OCI-LY1 (cell line): ENCODE data around the gene SPATA32.

Experiments
- EZH2 ChIP-seq: fragments of 200-600 bp; sonication (generic), shearing (Covaris generic); IDR thresholded peaks from 2 replicates; pipeline ENCODE4 v1.8.0; 2017; ENCODE audit warnings: borderline replicate concordance, mixed run types, mild to moderate bottlenecking, antibody characterized with exemption, low read length, moderate library complexity, mixed read lengths
- TF ChIP-seq, protein P1 (sequence below): fragments of 200-600 bp; sonication (generic), shearing (Covaris generic); IDR thresholded peaks from 2 replicates; pipeline ENCODE4 v1.5.1; 2017; ENCODE audit warnings: mild to moderate bottlenecking, antibody characterized with exemption, low read length, moderate library complexity, mixed read lengths

DNA sequence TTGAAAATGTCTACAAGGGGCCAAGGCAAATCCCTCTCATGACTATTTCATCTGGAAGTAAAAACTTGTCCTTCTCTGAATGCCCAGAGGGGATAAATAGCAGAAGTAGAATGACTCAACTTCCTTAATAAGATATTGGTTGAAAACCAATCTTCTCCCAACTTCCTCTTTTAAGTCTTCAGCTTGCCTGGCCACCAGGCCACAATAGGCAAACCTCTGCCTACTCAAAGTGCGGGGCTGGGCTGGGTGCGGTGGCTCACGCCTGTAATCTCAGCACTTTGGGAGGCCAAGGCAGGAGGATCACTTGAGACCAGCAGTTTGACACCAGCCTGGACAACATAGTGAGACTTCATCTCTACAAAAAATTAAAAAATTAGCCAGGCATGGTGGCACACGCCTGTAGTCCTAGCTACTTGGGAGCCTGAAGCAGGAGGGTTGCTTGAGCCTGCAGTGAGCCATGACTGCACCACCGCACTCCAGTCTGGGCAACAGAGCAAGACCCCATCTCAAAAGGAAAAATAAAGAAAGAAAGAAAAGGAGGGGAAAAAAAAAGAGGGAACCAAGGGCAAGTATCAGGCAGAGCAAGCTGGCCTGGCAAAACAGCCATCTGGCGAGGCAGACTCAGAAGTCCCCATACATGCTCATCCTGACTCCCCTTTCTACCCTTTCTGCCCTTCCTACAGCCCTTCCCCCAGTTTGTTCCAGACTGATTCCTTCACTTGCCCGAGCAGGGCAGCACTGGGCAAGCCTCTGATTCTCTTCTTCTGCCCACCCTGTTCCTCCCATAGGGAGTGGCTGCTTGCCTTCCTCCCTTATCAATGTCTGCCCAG lies 34.3 kb upstream of the SPATA32 start:
- TF ChIP-seq, protein P1, sequence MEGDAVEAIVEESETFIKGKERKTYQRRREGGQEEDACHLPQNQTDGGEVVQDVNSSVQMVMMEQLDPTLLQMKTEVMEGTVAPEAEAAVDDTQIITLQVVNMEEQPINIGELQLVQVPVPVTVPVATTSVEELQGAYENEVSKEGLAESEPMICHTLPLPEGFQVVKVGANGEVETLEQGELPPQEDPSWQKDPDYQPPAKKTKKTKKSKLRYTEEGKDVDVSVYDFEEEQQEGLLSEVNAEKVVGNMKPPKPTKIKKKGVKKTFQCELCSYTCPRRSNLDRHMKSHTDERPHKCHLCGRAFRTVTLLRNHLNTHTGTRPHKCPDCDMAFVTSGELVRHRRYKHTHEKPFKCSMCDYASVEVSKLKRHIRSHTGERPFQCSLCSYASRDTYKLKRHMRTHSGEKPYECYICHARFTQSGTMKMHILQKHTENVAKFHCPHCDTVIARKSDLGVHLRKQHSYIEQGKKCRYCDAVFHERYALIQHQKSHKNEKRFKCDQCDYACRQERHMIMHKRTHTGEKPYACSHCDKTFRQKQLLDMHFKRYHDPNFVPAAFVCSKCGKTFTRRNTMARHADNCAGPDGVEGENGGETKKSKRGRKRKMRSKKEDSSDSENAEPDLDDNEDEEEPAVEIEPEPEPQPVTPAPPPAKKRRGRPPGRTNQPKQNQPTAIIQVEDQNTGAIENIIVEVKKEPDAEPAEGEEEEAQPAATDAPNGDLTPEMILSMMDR = no peak
- no peak for TF ChIP-seq EZH2
